HT1080 (cell line): ENCODE data around the gene PIK3CA. TPM values are rescaled to one million over a fixed set of nuclear protein-coding genes. Genes with fewer than 3 reads are reported as not detected.
"Not testable (repeated sequence)": the region's sequence is repeated elsewhere in the genome, so short reads cannot be mapped to it uniquely, and the experiment has no call there.

ENCODE experiments used
- DNase-seq: peaks from one replicate; pipeline ENCODE4 v3.0.0-alpha.2; 2015; ENCODE audit warnings: low read depth
- total RNA-seq: library from RNA; depleted of rRNA; stranded (reverse); fragments of >200 nt; shearing (Covaris generic); gene quantifications from 2 replicates; pipeline ENCODE4 v1.2.3, GENCODE V29; 2014

The PIK3CA gene
- total RNA-seq, 1 experiment from 2014 or later: 23.6 TPM

DNA sequence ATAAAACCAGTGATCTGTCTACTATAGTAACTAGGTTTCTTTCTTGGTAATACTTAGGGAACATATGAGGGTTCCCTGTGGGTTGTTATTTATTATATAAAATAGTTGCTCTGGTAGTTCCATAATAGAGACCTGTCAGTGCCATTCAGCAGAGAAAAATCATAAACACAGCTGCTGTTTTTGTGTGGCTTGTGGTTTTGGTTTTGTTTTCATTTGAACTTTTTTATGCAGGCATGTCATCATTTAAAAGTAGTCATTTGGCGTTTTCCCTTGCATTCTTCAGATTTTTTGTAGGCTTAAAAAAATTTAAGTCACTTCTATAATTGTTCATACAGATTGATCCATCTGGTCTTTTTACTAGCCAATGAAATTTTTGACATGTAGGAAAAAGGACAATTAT, 47.9 kb downstream of the PIK3CA start:
- DNase-seq: peak; percentile 73

DNA sequence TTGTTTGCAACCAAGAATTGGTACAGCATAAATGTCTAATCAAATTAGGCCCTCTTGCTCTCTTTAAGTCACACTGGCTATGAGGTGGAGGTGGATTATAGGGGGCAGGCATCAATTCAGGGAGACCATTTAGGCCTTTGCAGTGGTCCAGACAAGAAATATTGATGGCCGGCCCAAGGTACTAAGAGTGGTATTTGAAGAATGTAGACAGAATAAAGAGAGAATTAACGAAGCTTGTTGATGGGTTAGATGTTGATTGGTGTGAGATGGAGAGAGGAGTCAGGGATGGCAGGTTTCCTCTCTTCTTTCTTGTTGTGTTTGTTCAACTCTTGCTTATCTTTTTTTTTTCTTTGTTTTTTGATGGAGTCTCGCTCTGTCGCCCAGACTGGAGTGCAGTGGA, 48.5 kb downstream of the PIK3CA start:
- no peak for DNase-seq

DNA sequence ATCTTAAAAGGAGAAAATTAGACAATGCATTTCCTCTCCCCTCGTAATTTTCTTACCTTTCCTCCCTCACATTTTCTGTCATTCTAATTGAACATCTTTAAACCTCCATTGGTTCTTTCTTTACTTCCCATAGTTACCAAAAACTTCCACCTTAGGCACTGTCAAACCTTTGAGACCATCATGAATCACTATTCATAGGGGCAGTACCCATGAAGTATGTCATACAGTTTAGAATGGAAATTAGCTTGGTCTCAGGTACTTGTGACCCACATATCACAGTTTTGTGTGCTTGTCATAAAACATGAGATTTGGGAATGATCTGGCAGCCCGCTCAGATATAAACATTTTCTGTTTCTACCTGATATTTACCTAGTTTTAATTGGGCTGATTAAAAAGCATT, 52.6 kb downstream of the PIK3CA start:
- DNase-seq: no peak

DNA sequence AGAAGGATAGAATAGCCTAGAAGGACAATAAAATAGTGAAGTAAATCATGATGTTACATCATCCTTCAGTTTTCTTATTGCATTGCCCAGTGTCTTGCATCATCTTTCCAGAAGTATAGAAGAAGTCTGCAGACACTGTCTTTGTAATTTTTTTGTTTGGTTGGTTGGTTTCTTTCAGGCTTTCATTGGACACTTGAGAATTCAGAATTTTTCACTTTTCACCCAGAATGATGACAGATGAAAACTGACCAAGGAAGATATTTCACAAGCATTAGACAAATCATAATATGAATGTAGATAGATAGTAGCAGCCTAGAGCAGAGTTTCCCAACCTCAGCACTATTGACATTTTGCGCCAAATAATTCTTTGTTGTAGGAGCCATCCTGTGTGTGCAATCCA, 67.4 kb downstream of the PIK3CA start:
- DNase-seq: not testable (repeated sequence)

DNA sequence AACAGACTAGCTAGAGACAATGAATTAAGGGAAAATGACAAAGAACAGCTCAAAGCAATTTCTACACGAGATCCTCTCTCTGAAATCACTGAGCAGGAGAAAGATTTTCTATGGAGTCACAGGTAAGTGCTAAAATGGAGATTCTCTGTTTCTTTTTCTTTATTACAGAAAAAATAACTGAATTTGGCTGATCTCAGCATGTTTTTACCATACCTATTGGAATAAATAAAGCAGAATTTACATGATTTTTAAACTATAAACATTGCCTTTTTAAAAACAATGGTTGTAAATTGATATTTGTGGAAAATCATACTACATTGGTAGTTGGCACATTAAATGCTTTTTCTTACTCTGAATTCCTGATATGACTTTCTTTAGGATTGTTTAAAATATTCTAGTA, 70.1 kb downstream of the PIK3CA start:
- DNase-seq: not testable (repeated sequence)

DNA sequence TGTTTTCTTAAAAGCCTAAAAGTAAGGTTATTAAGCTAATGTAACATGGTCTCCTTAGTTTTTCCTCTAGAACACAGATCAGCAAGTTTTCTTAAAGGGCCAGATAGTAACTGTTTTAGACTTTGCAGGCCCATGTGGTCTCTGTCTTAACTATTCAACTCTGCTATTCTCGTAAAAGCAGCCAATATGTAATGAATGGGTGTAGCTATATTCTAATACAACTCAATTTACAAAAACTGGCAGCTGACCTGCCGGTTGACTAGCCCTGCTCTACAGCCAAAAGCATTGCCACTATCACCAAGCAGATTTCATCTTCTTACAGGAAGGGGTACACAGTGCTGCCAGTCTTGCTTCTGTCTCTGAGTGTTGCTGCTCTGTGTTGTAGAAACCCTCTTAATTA, 75.4 kb downstream of the PIK3CA start:
- no peak for DNase-seq

DNA sequence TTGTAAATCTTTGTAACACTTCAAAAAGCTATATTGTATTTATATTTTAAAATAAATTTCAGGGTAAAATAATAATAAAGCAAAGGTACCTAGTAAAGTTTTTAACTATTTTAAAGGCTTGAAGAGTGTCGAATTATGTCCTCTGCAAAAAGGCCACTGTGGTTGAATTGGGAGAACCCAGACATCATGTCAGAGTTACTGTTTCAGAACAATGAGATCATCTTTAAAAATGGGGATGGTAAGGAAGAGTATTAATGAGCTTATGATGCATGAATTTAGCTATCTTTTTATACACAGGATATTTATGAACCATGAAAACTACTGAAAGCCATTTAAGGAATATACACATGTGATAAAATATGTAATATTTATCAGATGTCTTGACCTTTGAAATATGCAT, 76.4 kb downstream of the PIK3CA start:
- no peak for DNase-seq

DNA sequence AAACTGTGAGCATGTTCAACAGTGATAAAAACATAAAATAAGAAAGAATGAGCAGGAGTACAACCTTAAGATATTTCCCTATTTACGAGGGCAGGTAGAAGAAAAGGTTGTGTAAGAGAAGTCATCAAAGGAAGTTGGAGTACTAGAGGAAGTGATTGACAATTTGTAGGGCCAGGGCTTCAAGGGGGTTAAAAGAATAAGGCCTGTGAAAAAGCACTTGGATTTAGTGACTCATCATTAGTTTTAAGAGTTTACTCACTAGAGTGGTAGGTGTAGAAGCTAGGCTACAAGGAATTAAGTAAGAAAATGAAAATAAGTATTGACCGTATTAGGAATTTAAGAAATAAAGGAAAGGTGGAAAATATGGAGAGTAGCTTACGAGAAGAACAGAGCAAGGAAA, 79.2 kb downstream of the PIK3CA start:
- peak; percentile 77 for DNase-seq

DNA sequence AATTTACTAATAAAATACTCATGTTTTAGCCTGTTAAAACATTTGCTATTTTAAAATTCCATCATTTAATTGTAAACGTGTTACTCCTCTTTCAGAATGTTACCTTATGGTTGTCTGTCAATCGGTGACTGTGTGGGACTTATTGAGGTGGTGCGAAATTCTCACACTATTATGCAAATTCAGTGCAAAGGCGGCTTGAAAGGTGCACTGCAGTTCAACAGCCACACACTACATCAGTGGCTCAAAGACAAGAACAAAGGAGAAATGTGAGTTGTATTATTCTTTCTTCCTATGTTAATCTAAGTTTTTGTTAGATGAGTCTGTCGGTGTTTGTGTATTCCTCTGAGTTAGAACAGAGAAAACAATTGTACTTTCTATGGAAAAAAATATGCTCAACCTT, 81.0 kb downstream of the PIK3CA start:
- DNase-seq: no peak

DNA sequence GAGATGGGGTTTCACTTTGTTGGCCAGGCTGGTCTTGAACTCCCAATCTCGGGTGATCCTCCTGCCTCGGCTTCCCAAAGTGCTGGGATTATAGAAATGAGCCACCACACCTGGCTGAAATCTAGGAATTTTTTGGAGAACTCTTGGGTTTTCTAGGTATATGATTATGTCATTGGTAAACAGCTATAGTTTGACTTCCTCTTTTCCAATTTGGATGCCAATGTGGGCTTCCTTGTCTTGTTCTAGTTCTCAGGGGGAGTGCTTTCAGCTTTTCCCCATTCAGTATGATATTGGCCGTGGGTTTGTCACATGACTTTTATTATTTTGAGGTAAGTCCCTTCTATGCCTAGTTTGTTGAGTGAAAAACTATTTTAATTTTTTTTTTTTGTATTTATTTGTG, 84.9 kb downstream of the PIK3CA start:
- DNase-seq: no peak

DNA sequence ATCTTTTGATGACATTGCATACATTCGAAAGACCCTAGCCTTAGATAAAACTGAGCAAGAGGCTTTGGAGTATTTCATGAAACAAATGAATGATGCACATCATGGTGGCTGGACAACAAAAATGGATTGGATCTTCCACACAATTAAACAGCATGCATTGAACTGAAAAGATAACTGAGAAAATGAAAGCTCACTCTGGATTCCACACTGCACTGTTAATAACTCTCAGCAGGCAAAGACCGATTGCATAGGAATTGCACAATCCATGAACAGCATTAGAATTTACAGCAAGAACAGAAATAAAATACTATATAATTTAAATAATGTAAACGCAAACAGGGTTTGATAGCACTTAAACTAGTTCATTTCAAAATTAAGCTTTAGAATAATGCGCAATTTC, 86.0 kb downstream of the PIK3CA start:
- no peak for DNase-seq

DNA sequence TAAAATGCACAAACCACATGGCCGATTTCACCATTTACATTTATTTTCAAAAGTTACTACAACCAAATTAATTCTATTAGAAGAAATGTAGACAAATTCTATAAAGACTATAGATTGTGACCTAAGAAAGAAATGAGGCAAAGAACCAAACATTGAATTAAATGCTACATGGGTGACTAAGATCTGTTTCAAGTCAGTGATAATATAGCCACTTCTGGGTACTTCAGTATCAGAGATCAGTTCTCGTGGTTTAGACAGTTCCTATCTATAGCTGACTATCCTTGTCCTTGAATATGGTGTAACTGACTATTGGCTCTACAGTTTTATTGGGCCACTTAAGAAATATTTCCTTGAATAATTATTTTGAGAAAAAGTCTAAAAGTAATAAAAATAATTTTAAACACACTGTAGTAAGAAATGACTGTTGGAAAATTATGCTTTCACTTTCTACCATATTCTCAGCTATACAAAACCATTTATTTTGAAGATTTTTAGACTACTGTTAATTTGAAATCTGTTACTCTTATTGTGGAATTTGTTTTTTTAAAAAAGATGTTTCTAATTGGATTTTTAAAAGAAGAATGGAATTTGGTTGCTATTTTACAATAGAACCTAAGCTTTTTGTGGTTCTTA, 88.6 kb downstream of the PIK3CA start:
- no peak for DNase-seq

DNA sequence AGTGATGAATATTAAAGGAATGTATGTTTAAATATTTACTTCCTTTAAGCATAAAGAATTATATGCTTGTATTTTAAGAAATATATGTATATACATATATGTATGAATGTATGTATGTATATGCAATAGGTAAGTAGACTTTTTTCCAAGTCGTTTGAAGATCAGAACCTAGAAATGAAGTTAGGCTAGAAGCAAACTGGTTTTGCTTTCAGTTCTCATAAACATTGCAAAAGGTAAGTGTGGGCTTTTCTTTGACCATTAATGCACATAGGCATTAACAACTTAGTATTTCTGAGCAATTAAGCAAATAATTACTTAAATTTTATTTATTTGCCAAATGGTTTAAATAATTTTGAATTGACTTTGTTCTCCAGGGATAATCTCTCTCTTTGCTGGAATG, 92.1 kb downstream of the PIK3CA start:
- not testable (repeated sequence) for DNase-seq

DNA sequence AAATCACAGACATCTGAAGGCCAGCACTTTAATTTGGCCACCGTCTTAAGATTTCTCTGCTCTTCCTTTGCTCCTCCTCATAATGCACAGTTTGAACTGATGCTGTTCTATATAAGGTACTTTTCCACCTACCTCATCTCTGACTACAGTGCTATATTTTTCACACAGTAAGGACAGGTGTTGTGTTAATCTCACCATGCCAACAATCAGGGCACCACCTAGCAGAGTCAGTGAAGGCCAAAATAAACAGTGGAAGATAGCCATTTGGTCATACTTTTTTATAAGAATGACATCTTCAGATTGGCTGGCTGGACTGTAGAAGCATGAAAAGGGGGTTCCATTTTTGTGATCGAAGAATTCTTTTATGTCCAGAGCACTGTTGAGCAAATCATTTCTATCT, 94.7 kb downstream of the PIK3CA start:
- DNase-seq: not testable (repeated sequence)

DNA sequence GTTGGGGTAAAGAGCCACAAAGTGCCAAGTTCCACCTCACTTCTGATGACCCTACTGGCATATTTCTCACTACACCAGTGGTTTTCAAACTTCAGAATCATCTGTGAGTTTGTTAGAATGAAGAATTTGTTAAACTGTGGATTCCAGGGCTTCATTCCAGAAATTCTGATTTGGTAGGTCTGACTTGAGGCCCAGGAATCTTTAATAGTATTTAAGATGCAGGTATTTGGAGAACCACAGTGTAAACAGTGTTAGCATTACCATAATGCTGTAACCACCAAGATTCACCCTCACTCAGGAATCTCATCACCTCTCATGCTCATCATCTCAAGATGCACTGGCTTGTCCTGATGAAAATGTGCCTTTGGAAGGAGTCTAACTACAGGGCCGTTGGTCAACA, 96.7 kb downstream of the PIK3CA start:
- no peak for DNase-seq

DNA sequence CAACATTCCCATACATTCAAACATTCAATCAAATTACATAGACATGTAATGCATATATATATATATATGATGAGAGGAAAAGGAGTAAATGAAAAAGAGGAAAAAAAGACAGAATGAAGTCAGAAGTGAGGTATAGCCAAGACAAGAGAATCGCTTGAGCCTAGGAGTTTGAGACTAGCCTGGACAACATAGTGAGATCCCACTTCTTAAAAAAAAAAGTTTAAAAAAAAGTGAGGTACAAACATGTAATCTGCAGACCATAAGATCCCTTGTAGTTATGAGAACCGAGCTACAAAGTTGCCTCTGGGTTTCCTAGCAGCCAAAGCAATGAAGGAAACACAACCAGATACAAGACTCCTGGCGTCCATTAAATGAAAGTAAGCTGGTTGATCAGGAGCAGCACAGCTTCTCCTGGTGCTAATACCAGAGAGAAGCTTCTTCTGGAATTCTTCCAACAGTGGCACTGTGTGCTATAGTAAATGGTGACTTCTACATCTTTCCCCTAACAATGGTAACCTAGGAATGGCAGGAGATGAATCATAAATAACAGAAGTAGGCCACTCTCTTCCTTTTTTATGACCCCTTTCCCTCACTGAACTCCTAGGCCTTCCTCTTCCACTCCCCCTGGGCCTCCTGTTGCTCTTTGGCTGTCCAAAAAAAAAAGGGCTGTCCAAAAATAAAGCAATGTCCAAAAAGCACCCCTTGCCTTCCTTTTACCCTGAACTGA, 99.3 kb downstream of the PIK3CA start:
- DNase-seq: peak; percentile 65

DNA sequence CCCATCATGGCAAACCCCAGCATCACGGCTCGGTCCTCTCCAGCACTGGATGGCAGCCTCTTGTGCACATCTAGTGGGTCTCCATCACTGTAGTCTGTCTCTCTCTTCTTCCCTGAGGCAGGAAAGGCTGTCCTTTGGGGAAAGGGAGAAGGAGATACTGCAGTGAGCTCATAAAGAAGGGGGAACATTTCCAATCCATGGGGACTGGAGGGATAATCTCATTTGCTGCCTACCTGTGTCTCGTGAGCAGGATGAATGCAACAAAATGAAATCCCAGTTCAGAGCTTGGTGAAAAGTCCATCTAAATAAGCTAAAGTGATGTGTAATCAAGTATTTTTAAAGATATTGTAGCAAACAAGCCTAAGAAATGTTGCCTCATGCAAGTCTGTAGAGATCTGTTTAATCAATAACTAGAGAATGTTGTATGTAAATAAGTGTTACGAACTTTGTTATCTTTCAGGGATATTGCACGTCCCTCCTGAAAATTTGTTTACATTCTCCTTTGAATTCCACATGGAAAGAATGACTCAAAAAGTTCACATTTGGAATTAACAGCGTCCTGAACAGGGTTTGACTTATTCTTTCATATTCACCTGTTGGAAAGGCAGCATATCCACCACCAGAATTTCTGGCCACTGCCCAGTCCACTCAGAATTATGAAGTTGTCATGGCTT, 102.8 kb downstream of the PIK3CA start, which contains the start of gene KCNMB3:
Gene KCNMB3 (minus strand): TSS at position 312 of the 674 bp plus-strand sequence. CDS start 124 bp downstream, at position 188.
- DNase-seq: no peak

DNA sequence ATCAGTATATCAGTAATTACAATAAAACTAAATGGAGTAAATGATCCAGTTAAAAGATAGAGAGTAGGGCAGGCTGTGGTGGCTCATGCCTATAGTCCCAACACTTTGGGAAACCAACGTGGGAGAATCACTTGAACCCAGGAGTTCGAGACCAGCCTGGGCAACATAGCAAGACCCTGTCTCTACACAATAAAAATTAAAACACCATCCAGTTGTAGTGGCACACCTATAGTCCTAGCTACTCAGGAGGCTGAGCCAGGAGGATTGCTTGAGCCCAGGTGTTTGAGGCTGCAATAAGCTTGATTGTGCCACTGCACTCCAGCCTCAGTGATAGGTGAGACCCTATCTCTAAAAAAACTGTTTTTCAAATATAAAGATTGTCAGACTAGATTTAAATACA, 108.7 kb downstream of the PIK3CA start:
- DNase-seq: no peak

DNA sequence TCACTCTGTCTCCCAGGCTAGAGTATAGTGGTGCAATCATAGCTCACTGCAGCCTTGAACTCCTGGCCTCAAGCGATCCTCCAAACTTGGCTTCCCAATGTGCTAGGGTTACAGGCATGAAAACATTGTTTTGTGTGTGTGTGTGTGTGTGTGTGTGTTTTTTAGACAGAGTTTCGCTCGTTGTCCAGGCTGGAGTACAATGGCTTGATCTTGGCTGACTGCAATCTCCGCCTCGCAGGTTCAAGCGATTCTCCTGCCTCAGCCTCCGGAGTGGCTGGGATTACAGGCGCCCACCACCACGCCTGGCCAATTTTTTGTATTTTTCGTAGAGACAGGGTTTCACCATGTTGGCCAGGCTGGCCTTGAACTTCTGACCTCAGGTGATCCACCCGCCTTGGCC, 109.6 kb downstream of the PIK3CA start:
- DNase-seq: not testable (repeated sequence)

DNA sequence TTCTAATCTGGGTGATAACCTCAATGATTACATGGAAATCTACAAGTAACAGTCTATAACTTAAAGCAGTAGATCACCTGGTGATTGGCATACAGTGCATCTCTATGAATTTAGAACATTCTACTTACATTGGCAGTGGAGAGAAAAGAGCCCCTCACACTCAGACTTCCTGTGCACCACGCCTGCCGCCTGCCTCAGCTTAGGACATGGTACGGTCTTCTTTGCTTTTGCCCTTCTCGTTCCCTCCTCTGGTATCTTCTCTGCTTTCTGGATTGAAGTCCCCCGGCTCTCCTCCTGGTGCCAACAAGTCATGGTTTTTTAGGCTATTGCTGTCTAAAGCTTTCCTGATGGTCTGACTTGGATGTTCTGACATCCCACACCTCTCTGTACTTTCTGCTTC, 110.7 kb downstream of the PIK3CA start:
- DNase-seq: no peak

DNA sequence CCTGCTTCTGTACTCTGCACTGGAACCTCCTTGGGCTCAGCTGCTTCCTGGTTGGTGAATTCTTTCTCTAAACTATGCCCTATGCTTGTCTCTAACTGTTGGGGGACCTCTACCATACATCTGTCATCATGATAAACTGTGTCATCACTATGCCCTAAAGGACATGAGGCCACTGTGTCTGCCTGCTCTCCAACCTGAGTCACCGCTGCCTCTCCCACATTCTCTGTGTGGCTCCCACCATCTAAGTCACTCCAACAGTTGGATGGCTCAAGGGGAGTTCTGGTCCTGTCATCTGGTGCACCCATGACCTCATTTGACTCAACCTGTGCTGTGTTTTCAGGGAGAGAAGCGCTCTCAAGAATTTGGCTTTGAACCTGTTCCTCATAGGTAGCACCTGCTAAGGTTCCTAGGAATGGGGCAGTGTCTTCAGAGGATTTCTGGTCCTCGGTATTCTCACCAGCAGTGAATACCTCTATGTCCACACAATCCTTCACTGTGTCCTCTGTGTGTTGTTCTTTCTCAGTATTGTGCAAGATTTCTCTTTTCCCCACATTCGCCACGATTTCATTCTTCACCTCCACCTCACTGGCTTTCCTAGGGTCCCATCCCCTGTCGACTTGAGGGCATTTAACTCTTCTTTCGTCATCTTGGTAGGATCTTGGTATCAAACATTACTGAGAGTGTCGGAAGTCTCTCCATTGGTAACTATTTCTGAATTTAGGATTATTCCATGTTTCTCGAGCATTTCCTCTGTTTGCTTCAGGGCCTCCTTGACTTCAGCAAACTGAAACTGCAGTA, 112.0 kb downstream of the PIK3CA start:
- DNase-seq: not testable (repeated sequence)
